Mesenchymal stem cell (in vitro differentiated cells and primary cell): Measurements from ENCODE around the gene HPX.

ENCODE experiments used
- DNase-seq: peaks from one replicate; pipeline ENCODE4 v3.0.0-alpha.2; 2013
- H2AFZ ChIP-seq: one replicate; pipeline ENCODE4 v1.6.1; 2013; ENCODE audit warnings: low read depth, mild to moderate bottlenecking, control low read depth, inconsistent platforms, low read length, moderate library complexity
- H2AK5ac ChIP-seq: 2 replicates; pipeline ENCODE4 v1.6.1; 2013; ENCODE audit warnings: low read length, moderate library complexity, mild to moderate bottlenecking, inconsistent platforms; ENCODE audit not compliant: severe bottlenecking
- H2BK120ac ChIP-seq: one replicate; pipeline ENCODE4 v1.6.1; 2013; ENCODE audit warnings: low read depth, mild to moderate bottlenecking, inconsistent platforms, low read length, moderate library complexity
- H2BK12ac ChIP-seq, 2 experiments: one replicate each; pipeline ENCODE4 v1.6.1; 2013; ENCODE audit warnings: inconsistent platforms in 2 of 2, low read length in 2 of 2, mild to moderate bottlenecking in 2 of 2, moderate library complexity in 2 of 2, control low read depth in 1 of 2
- H2BK15ac ChIP-seq: one replicate; pipeline ENCODE4 v1.6.1; 2013; ENCODE audit warnings: mild to moderate bottlenecking, low read depth, inconsistent platforms; ENCODE audit not compliant: poor library complexity, severe bottlenecking
- H2BK5ac ChIP-seq: 2 replicates; pipeline ENCODE4 v1.6.1; 2013; ENCODE audit warnings: low read depth, mild to moderate bottlenecking, low read length, control low read depth, inconsistent platforms; ENCODE audit not compliant: poor library complexity, severe bottlenecking
- H3K14ac ChIP-seq, 2 experiments: one replicate each; pipeline ENCODE4 v1.6.1; 2013; ENCODE audit warnings: inconsistent platforms in 2 of 2, low read length in 2 of 2, control low read depth in 1 of 2, mild to moderate bottlenecking in 1 of 2, moderate library complexity in 1 of 2
- H3K18ac ChIP-seq, 2 experiments: one replicate each; pipeline ENCODE4 v1.6.1; 2013; ENCODE audit warnings: inconsistent platforms in 2 of 2, low read length in 2 of 2, control low read depth in 1 of 2, low read depth in 1 of 2, mild to moderate bottlenecking in 1 of 2
- H3K23ac ChIP-seq, 2 experiments: one replicate each; pipeline ENCODE4 v1.6.1; 2013; ENCODE audit warnings: inconsistent platforms in 2 of 2, low read length in 2 of 2, mild to moderate bottlenecking in 2 of 2, moderate library complexity in 2 of 2, control low read depth in 1 of 2
- H3K27ac ChIP-seq: 2 replicates; pipeline ENCODE4 v1.5.1; 2013; ENCODE audit warnings: mild to moderate bottlenecking, moderate library complexity, low read length, control low read depth, inconsistent platforms; ENCODE audit not compliant: poor library complexity, severe bottlenecking
- H3K27me3 ChIP-seq, 2 experiments: 2 replicates each; pipeline versions ENCODE4 v1.6.1 to v1.7.0; 2013; ENCODE audit warnings: low read length in 2 of 2, mild to moderate bottlenecking in 2 of 2, moderate library complexity in 2 of 2, control low read depth in 1 of 2, inconsistent platforms in 1 of 2; ENCODE audit not compliant: control insufficient read depth in 1 of 2, insufficient read depth in 1 of 2
- H3K36me3 ChIP-seq, 2 experiments: 2 replicates each; pipeline versions ENCODE4 v1.6.1 to v1.7.0; 2013; ENCODE audit warnings: low read length in 2 of 2, control low read depth in 1 of 2, inconsistent platforms in 1 of 2, low read depth in 1 of 2, mild to moderate bottlenecking in 1 of 2; ENCODE audit not compliant: insufficient read depth in 2 of 2, control insufficient read depth in 1 of 2
- H3K4ac ChIP-seq, 2 experiments: one replicate each; pipeline ENCODE4 v1.6.1; 2013; ENCODE audit warnings: inconsistent platforms in 2 of 2, low read length in 2 of 2, mild to moderate bottlenecking in 2 of 2, moderate library complexity in 2 of 2, control low read depth in 1 of 2, low read depth in 1 of 2
- H3K4me1 ChIP-seq: 2 replicates; pipeline ENCODE4 v1.6.1; 2013; ENCODE audit warnings: low read depth, low read length, control low read depth; ENCODE audit not compliant: control insufficient read depth, insufficient read depth
- H3K4me2 ChIP-seq: 2 replicates; pipeline ENCODE4 v1.6.1; 2013; ENCODE audit warnings: low read length, mild to moderate bottlenecking, inconsistent platforms; ENCODE audit not compliant: poor library complexity, severe bottlenecking
- H3K4me3 ChIP-seq, 2 experiments: 2 replicates each; pipeline versions ENCODE4 v1.5.1 to v1.7.0; 2013; ENCODE audit warnings: low read length in 2 of 2, mild to moderate bottlenecking in 2 of 2, control low read depth in 1 of 2, low read depth in 1 of 2; ENCODE audit not compliant: insufficient read depth in 1 of 2
- H3K79me1 ChIP-seq: replicated peaks from 2 replicates; pipeline ENCODE4 v1.6.1; 2013; ENCODE audit warnings: mild to moderate bottlenecking, control low read depth, low read length, inconsistent platforms; ENCODE audit not compliant: poor library complexity, severe bottlenecking
- H3K9ac ChIP-seq: 2 replicates; pipeline ENCODE4 v1.7.0; 2013; ENCODE audit warnings: mild to moderate bottlenecking, low read length, moderate library complexity
- H3K9me3 ChIP-seq: 2 replicates; pipeline ENCODE4 v1.7.0; 2013; ENCODE audit warnings: mild to moderate bottlenecking, low read length; ENCODE audit not compliant: control insufficient read depth
- H4K8ac ChIP-seq: one replicate; pipeline ENCODE4 v1.6.1; 2013; ENCODE audit warnings: inconsistent platforms, mild to moderate bottlenecking, low read length, moderate library complexity
- H4K91ac ChIP-seq: one replicate; pipeline ENCODE4 v1.6.1; 2013; ENCODE audit warnings: mild to moderate bottlenecking, low read length, inconsistent platforms
- WGBS: methylation state at CpG from one replicate; pipeline ENCODE4 v1.1.7; 2013; ENCODE audit warnings: mixed read lengths; 5-methylcytosine and 5-hydroxymethylcytosine counted together

Gene HPX

GRCh38 chr11:6405052-6405667, 35.6 kb downstream of the HPX start:
- Histone ChIP-seq H4K91ac (no peak overlapping the region), H2BK15ac (no peak overlapping the region), H3K4me3 (no peak overlapping the region), H2BK120ac (no peak overlapping the region), H3K4me2 (no peak overlapping the region), H3K27ac (no peak overlapping the region), H3K36me3 (peaks cover 46 to 49% of the 10 kb centered on the region in 2 experiments), H3K27me3 (no peaks in the 10 kb centered on the region), H3K9me3 (no peaks in the 10 kb centered on the region), H3K9ac (no peak overlapping the region), H2BK5ac (no peak overlapping the region), H3K4me1 (peaks cover 31% of the 10 kb centered on the region), H4K8ac (no peak overlapping the region), H3K79me1 (peaks cover 36% of the 10 kb centered on the region), H2AK5ac (no peak overlapping the region), H3K23ac (no peak overlapping the region), H3K14ac (no peak overlapping the region), H2BK12ac (no peak overlapping the region), H2AFZ (no peak overlapping the region), H3K4ac (no peak overlapping the region), H3K18ac (no peak overlapping the region)
- no peak for DNase-seq
- WGBS: 77% methylated on average over 12 of the region's 13 CpGs

- Histone ChIP-seq H3K4me2 (no peak overlapping the region), H2BK12ac (no peak overlapping the region), H3K4ac (peak overlapping the region in 1 of 2 experiments; percentile 28), H3K14ac (no peak overlapping the region), H3K4me1 (peaks cover 31% of the 10 kb centered on the region), H4K8ac (no peak overlapping the region), H3K27ac (no peak overlapping the region), H3K4me3 (no peak overlapping the region), H3K23ac (no peak overlapping the region), H3K9me3 (no peaks in the 10 kb centered on the region), H2BK120ac (no peak overlapping the region), H4K91ac (peak overlapping the region; percentile 31), H2AFZ (no peak overlapping the region), H3K79me1 (peaks cover 32% of the 10 kb centered on the region), H2BK15ac (no peak overlapping the region), H3K27me3 (no peaks in the 10 kb centered on the region), H3K18ac (no peak overlapping the region), H3K9ac (no peak overlapping the region), H3K36me3 (peaks cover 43 to 47% of the 10 kb centered on the region in 2 experiments), H2AK5ac (no peak overlapping the region), H2BK5ac (no peak overlapping the region)
- 74% methylated on average over 15 of the region's 16 CpGs for WGBS
- peak; percentile 31 for DNase-seq
These were observed 36.3 kb downstream of the HPX start for GRCh38 chr11:6404342-6405051.

DNA sequence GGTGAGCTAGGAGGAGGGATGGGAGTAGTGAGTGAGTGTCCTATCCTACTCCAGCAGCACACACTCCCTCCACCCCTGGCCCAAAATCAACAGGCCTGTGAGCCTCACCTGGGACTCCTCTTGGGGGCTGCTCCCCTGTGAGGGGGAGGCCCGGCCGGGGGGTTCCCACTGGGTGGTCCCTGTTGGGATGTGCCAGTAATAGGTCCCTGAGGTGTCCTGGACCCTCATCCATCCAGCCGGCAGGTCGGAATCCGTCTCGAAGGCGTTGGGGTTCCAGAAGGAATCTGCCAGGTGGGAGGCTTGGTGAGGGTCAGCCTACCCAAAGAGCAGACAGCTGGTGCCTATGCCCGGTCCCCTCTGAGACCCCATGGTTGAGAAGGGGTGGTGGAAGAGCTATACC, 37.2 kb downstream of the HPX start:
- Histone ChIP-seq H2BK12ac (no peak overlapping the region), H2BK15ac (no peak overlapping the region), H4K8ac (no peak overlapping the region), H4K91ac (no peak overlapping the region), H2AK5ac (no peak overlapping the region), H3K18ac (no peak overlapping the region), H2BK120ac (no peak overlapping the region), H3K23ac (no peak overlapping the region), H2AFZ (no peak overlapping the region), H3K4me1 (peaks cover 31% of the 10 kb centered on the region), H3K4me2 (no peak overlapping the region), H3K14ac (no peak overlapping the region), H3K27me3 (no peaks in the 10 kb centered on the region), H3K4me3 (no peak overlapping the region), H3K36me3 (peaks cover 45 to 51% of the 10 kb centered on the region in 2 experiments), H3K4ac (no peak overlapping the region), H3K79me1 (peaks cover 30% of the 10 kb centered on the region), H3K9ac (no peak overlapping the region), H3K9me3 (no peaks in the 10 kb centered on the region), H2BK5ac (no peak overlapping the region), H3K27ac (no peak overlapping the region)
- no peak for DNase-seq
- WGBS: 95% methylated on average over 8 of the region's 8 CpGs

DNA sequence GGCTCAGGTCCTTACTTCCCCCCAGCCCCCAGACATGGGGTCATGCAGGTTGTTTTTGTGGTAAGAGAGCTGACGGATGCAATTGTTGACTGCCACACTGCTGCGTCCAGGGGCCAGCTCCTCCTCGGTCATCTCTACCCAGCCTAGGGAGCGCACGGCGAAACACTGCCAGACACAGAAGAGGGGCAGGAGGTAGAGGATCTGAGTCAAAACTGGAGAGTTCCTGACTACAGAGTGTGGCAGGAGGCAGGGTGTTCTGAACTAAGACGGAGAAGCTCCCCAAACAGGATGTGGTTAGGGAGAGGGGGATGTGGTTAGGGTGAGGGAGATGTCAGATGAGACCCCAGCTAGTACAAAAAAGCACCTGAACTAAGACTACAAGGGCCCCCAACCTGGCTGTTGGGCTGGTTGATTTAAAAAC, 38.2 kb downstream of the HPX start:
- Histone ChIP-seq H3K4me2 (no peak overlapping the region), H3K23ac (no peak overlapping the region), H2BK12ac (no peak overlapping the region), H2AK5ac (no peak overlapping the region), H3K4me1 (peaks cover 31% of the 10 kb centered on the region), H2BK15ac (no peak overlapping the region), H4K8ac (no peak overlapping the region), H3K4ac (no peak overlapping the region), H3K27ac (no peak overlapping the region), H2AFZ (no peak overlapping the region), H3K79me1 (peaks cover 30% of the 10 kb centered on the region), H2BK5ac (no peak overlapping the region), H3K9me3 (no peaks in the 10 kb centered on the region), H3K9ac (no peak overlapping the region), H2BK120ac (no peak overlapping the region), H3K27me3 (no peaks in the 10 kb centered on the region), H3K4me3 (no peak overlapping the region), H4K91ac (no peak overlapping the region), H3K14ac (no peak overlapping the region), H3K36me3 (peaks cover 49 to 54% of the 10 kb centered on the region in 2 experiments), H3K18ac (no peak overlapping the region)
- WGBS: 68% methylated on average over 7 of the region's 7 CpGs
- peak; percentile 4 for DNase-seq
